Measurements from ENCODE around the gene C16orf78.

C16orf78 gene

GRCh38 chr16:49348408-49349176 lies 25.0 kb upstream of the C16orf78 start:
- no peak overlapping the region for H3K4me3 ChIP-seq (ENCODE audit: low read depth, low read length)
- no peak for DNase-seq (ENCODE audit: low read depth)
- peak; percentile 47 for TF ChIP-seq CTCF (IDR thresholded peaks at IDR 0.05; ENCODE audit: low read depth, low read length, missing control alignments)

GRCh38 chr16:49349446-49350168 lies 24.0 kb upstream of the C16orf78 start:
- no peak for DNase-seq (ENCODE audit: low read depth)
- H3K4me3 ChIP-seq (ENCODE audit: low read depth, low read length) = no peak overlapping the region
- TF ChIP-seq CTCF (IDR thresholded peaks at IDR 0.05; ENCODE audit: low read depth, low read length, missing control alignments) = no peak

DNA sequence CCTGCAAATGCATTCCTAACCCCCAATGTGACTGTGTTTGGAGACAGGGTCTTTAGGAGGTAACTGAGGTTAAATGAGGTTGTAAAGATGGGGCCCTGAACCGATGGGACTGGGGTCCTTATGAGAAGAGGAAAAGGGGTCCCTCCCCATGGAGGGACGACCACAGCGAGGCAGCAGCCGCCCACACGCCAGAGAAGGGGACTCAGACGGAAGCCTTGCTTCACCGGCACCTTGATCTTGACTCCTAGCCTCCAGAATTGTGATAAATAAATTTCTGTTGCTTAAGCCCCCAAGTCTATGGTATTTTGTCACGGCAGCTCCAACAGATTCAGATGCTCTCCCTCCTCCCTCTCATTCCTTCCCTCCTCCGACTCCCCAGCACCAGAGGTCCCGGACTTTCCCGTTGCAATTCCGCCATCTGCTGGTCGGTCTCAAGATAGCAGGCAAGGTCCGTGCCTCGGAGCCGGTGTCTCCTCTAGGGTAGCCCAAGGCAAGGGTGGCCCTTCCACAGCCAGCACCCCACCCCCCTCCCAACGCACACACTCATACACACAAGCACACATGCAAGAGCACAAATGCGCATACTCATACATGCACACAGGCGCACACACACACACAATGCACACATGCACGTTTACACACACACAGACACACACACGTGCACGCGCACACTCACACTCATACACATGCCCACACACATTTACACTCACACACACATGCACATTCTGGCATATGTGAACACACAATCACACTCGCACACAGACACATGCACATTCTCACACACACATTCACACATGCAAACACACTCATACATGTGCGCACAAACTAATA lies 23.1 kb upstream of the C16orf78 start:
- H3K4me3 ChIP-seq (ENCODE audit: low read depth, low read length) = no peak overlapping the region
- TF ChIP-seq CTCF (IDR thresholded peaks at IDR 0.05; ENCODE audit: low read depth, low read length, missing control alignments) = peak; percentile 88
- DNase-seq (ENCODE audit: low read depth) = no peak

DNA sequence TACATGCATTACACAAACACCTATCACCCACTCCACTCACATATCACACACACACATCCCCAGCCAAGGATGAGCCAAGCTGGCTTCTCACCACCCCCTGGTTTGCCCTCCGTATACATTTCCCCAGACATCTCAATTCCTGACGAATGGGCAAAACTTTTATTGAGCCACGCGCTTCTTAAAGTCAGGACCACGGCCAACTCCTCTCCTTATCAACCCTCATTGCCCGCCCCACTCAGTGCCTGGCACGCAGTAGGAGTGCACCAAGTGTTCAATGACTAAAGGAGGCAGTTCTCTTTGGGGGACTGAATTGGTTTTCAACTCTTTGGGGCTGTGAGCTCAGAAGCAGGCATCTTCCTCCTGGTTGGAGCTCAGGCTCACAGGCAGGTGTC lies 22.5 kb upstream of the C16orf78 start:
- TF ChIP-seq CTCF (IDR thresholded peaks at IDR 0.05; ENCODE audit: low read depth, low read length, missing control alignments) = no peak
- no peak for DNase-seq (ENCODE audit: low read depth)
- no peak overlapping the region for H3K4me3 ChIP-seq (ENCODE audit: low read depth, low read length)

DNA sequence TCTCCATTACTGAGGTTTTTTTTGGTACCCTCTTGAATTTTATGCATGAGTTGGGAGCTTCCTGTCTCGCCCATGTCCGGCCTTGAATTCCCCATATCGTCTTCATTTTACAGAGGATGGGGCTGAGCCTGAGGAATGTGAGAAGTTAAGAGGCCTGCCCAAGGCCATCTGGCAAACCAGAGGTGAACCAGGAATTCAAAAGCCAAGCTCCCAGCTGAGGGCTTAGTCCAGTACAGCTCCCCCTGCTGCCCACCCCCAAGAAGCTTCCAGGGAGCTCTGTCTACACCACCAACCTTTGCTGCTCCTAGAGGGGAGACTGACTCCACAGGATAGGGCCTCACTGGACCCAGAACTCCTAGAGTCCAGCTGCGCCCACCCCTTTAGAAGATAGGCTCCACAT lies 20.7 kb upstream of the C16orf78 start:
- TF ChIP-seq CTCF (IDR thresholded peaks at IDR 0.05; ENCODE audit: low read depth, low read length, missing control alignments) = peak; percentile 68
- no peak overlapping the region for H3K4me3 ChIP-seq (ENCODE audit: low read depth, low read length)
- no peak for DNase-seq (ENCODE audit: low read depth)

DNA sequence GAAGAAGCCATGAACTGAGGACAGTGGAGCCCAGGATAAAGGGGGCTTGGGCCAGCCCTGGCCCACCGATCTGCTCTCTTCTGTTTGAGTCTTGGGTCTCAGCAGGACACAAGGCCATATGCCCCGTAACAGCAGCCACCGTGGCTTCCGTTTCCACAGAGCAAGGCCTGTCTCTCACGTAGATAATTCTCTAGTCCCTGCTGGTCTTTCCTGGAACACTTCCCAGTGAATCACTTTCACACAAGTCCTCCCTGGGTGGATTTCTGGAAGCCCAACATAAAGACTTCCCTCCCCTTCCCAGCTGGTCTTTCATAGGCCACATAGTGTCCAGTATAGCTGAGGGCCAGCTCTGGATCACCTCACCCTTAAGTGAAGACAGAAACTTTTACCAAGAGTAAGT lies 19.9 kb upstream of the C16orf78 start:
- no peak for TF ChIP-seq CTCF (IDR thresholded peaks at IDR 0.05; ENCODE audit: low read depth, low read length, missing control alignments)
- no peak for DNase-seq (ENCODE audit: low read depth)
- no peak overlapping the region for H3K4me3 ChIP-seq (ENCODE audit: low read depth, low read length)
